Right lung (tissue), 5 donors: ENCODE data around the gene PCNX3. TPM values are rescaled to one million over a fixed set of nuclear protein-coding genes. Genes with fewer than 3 reads are reported as not detected.

Source experiments
- polyA plus RNA-seq, 5 donors: library from polyadenylated mRNA; unstranded; fragments of 120-200 nt; gene quantifications; one replicate each; pipeline versions ENCODE4 v1.2.1 to v1.2.3, GENCODE V29; 2013; ENCODE audit warnings: inconsistent platforms in 1 of 5, low replicate concordance in 1 of 5; ENCODE audit not compliant: insufficient read length in 5 of 5, insufficient read depth in 1 of 5

Gene PCNX3
- polyA plus RNA-seq, 5 donors = 15.5 to 35.0 (median 20.9) TPM

Other genes with a start within 250 kb of the PCNX3 start
- 10 to 100 TPM in 4 of 5 donors, 1 to 10 TPM in 1; 9.8 to 14.5 (median 13.3) TPM for gene SLC25A45, start 233.1 kb upstream of the PCNX3 start, polyA plus RNA-seq
- gene FRMD8, start 229.1 kb upstream of the PCNX3 start, polyA plus RNA-seq = 10 to 100 TPM; 12.2 to 23.4 (median 17.9) TPM
- gene NEAT1, start 193.0 kb upstream of the PCNX3 start, polyA plus RNA-seq = 100 to 1,000 TPM; 119 to 179 (median 132) TPM
- 100 to 1,000 TPM; 547 to 979 (median 604) TPM for gene MALAT1, start 116.7 kb upstream of the PCNX3 start, polyA plus RNA-seq
- gene SCYL1, start 90.7 kb upstream of the PCNX3 start, polyA plus RNA-seq = 10 to 100 TPM; 47.2 to 77.3 (median 55.2) TPM
- gene LTBP3, start 57.4 kb upstream of the PCNX3 start, polyA plus RNA-seq = 100 to 1,000 TPM; 184 to 305 (median 276) TPM
- gene ZNRD2, start 45.3 kb upstream of the PCNX3 start, polyA plus RNA-seq = 10 to 100 TPM; 39.0 to 70.6 (median 56.0) TPM
- gene FAM89B, start 43.2 kb upstream of the PCNX3 start, polyA plus RNA-seq = 10 to 100 TPM; 20.5 to 47.9 (median 28.7) TPM
- 10 to 100 TPM; 25.0 to 47.6 (median 36.5) TPM for gene EHBP1L1, start 39.7 kb upstream of the PCNX3 start, polyA plus RNA-seq
- gene KCNK7, start 20.0 kb upstream of the PCNX3 start, polyA plus RNA-seq = under 1 TPM; 0.18 to 0.85 (median 0.55) TPM
- gene MAP3K11, start 1.6 kb upstream of the PCNX3 start, polyA plus RNA-seq = 10 to 100 TPM; 32.5 to 72.7 (median 49.3) TPM
- 10 to 100 TPM; 32.6 to 55.0 (median 40.6) TPM for gene SIPA1, start 22.3 kb downstream of the PCNX3 start, polyA plus RNA-seq
- 10 to 100 TPM; 43.0 to 68.0 (median 53.2) TPM for gene RELA, start 47.1 kb downstream of the PCNX3 start, polyA plus RNA-seq
- 10 to 100 TPM; 52.2 to 68.8 (median 62.9) TPM for gene KAT5, start 96.5 kb downstream of the PCNX3 start, polyA plus RNA-seq
- 10 to 100 TPM; 32.4 to 67.8 (median 41.4) TPM for gene RNASEH2C, start 105.0 kb downstream of the PCNX3 start, polyA plus RNA-seq
- gene AP5B1, start 165.2 kb downstream of the PCNX3 start, polyA plus RNA-seq = 1 to 10 TPM; 2.2 to 4.2 (median 3.4) TPM
- under 1 TPM; 0.07 to 0.60 (median 0.29) TPM for gene OVOL1, start 171.3 kb downstream of the PCNX3 start, polyA plus RNA-seq
- 1 to 10 TPM; 1.6 to 5.2 (median 3.1) TPM for gene SNX32, start 218.2 kb downstream of the PCNX3 start, polyA plus RNA-seq
- 100 to 1,000 TPM; 574 to 838 (median 723) TPM for gene CFL1, start 242.4 kb downstream of the PCNX3 start, polyA plus RNA-seq
- 10 to 100 TPM; 37.0 to 57.3 (median 48.7) TPM for gene MUS81, start 244.7 kb downstream of the PCNX3 start, polyA plus RNA-seq